Body of pancreas (tissue), 4 donors: ENCODE measurements around the gene CLEC1B. TPM values are rescaled to one million over a fixed set of nuclear protein-coding genes. Genes with fewer than 3 reads are reported as not detected.

Experiments used
- ATAC-seq: fragments of 150-250 bp; one replicate; pipeline ENCODE4 v1.9.1; 2016
- DNase-seq, 4 donors: peaks; one replicate each; pipeline ENCODE4 v3.0.0-alpha.2; 2019
- H3K27ac ChIP-seq, 4 donors: fragments of 200-600 bp; sonication (generic); 1 replicate in 3 of 4; 2 replicates in 1 of 4; pipeline versions ENCODE4 v1.5.1 to v1.6.1; 2016 to 2019; ENCODE audit warnings: mild to moderate bottlenecking in 1 of 4, mixed read lengths in 1 of 4, moderate library complexity in 1 of 4
- H3K27me3 ChIP-seq, 2 donors: fragments of 200-600 bp; sonication (generic); one replicate each; pipeline ENCODE4 v1.6.0; 2016; ENCODE audit warnings: mild to moderate bottlenecking in 1 of 2
- H3K36me3 ChIP-seq, 2 donors: fragments of 200-600 bp; sonication (generic); replicated peaks in 1 of 2; 2 replicates each; pipeline ENCODE4 v1.5.1; 2016; ENCODE audit warnings: low read depth in 2 of 2; ENCODE audit not compliant: insufficient read depth in 1 of 2
- H3K4me1 ChIP-seq: fragments of 200-600 bp; sonication (generic); one replicate; pipeline ENCODE4 v1.6.0; 2016
- H3K4me3 ChIP-seq, 2 donors: fragments of 200-600 bp; sonication (generic); 1 replicate in 1 of 2; 2 replicates in 1 of 2; pipeline ENCODE4 v1.5.1; 2016 to 2019
- H3K9me3 ChIP-seq, 3 donors: fragments of 200-600 bp; sonication (generic); 1 replicate in 2 of 3; 2 replicates in 1 of 3; pipeline ENCODE4 v1.5.1; 2016
- CTCF ChIP-seq, 7 experiments: fragments of 450-650 bp in 4 of 7; fragments of 200-600 bp in 3 of 7; sonication (generic) in 3 of 7; IDR thresholded peaks; one replicate each; pipeline ENCODE4 v1.5.1; 2016 to 2019; ENCODE audit warnings: antibody characterized with exemption in 7 of 7
- POLR2A ChIP-seq, 3 donors: fragments of 450-650 bp; IDR thresholded peaks; one replicate each; pipeline ENCODE4 v1.6.1; 2016; ENCODE audit warnings: antibody characterized with exemption in 3 of 3, mild to moderate bottlenecking in 2 of 3
- WGBS, 2 donors: methylation state at CpG; one replicate each; pipeline ENCODE4 v1.1.5; 2017; 5-methylcytosine and 5-hydroxymethylcytosine counted together
- intact Hi-C: fragments of 100-400 bp; cut with DNase I; formaldehyde crosslinking; loops from one replicate; pipeline ENCODE4 v1.15.1; 2023
- total RNA-seq, 2 donors: library from RNA; depleted of rRNA; stranded (reverse); fragments of >200 nt; gene quantifications; one replicate each; pipeline ENCODE4 v1.1.0, GENCODE V29; 2016

Gene CLEC1B
- total RNA-seq = not detected

DNA sequence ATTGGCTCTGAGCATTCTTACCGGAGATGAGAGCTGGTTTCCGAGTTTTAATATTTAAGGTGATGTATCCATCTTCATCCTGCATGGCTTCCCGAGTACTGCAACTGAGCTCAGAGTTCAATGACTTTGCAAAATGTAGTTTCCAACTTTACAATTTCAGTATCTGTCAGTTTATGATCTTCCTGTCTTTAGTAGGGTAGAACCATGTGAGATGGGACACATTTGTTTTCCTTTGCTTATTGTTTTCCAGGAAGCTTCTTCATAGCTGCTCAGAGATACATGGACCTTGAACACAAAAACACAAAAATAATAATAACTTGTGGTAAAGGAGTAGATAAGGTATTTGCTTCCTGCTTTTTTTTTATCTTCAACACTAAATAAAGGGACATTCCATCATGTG, at the start of gene CLEC1B:
Gene CLEC1B, minus strand, starts transcription at position 106 of the 400 bp plus-strand sequence. Its CDS starts 21 bp downstream, at position 85.
- Histone ChIP-seq H3K27me3 (no peaks in the 10 kb centered on the region), H3K4me3 (no peak within 1 kb of the TSS), H3K27ac (no peak within 1 kb of the TSS), H3K4me1 (no peaks in the 10 kb centered on the region), H3K36me3 (no peaks in the 10 kb centered on the region), H3K9me3 (no peaks in the 10 kb centered on the region)
- no peak for ATAC-seq
- WGBS, 2 donors = 69 to 80% methylated on average over 3 of the region's 3 CpGs
- TF ChIP-seq POLR2A (IDR thresholded peaks at IDR 0.05) (no peak), CTCF (IDR thresholded peaks at IDR 0.05) (no peak)
- DNase-seq = no peak
- intact Hi-C loops = no loop called here

DNA sequence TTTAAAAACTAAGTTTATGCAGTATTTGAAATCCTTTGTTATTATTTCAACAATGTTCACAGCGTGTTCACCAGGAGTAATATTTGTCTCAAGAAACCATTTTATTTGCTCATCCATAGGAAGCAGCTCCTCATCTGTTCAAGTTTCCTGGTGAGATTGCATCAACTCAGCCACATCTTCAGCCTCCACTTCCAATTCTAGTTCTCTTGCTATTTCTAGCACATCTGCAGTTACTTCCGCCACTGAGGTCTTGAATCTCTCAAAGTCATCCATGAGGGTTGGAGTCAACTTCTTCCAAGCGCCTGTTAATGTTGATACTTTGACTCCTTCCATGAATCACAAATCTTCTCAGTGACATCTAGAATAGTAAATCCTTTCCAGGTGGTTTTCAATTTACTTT, 49.6 kb upstream of the CLEC1B start:
- no peaks in the 10 kb centered on the region for H3K36me3 ChIP-seq
- DNase-seq (no peak), ATAC-seq (no peak)
- H3K4me1 ChIP-seq = no peaks in the 10 kb centered on the region
- no peak overlapping the region for H3K27ac ChIP-seq
- intact Hi-C loops = no loop called here
- H3K4me3 ChIP-seq = no peak overlapping the region
- WGBS, 2 donors = 30 to 61% methylated on average over 3 of the region's 3 CpGs
- no peaks in the 10 kb centered on the region for H3K27me3 ChIP-seq
- H3K9me3 ChIP-seq = no peaks in the 10 kb centered on the region
- TF ChIP-seq POLR2A (IDR thresholded peaks at IDR 0.05) (no peak), CTCF (IDR thresholded peaks at IDR 0.05) (no peak)

DNA sequence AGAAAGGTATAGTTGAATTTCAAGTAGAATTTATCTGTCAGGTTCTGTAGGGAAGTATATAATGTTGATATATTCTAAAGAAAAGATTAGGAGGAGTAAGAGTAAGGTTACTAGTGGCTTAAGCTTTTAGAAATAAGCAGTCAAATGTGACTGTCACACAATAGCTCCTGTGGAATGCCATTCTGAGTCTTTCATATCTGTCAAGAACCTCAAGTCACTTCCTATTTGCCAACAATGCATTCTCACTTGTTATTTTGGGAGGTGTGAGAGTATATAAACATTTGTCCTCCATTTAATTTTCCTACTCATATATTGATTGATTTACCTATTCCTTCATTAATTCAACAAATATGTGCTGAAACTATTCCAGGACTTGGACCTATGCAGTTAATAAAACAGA, 43.2 kb upstream of the CLEC1B start:
- Histone ChIP-seq H3K27me3 (no peaks in the 10 kb centered on the region), H3K4me1 (no peaks in the 10 kb centered on the region), H3K4me3 (no peak overlapping the region), H3K27ac (no peak overlapping the region), H3K9me3 (no peaks in the 10 kb centered on the region), H3K36me3 (no peaks in the 10 kb centered on the region)
- no peak for ATAC-seq
- intact Hi-C loops = no loop called here
- no peak for DNase-seq
- TF ChIP-seq POLR2A (IDR thresholded peaks at IDR 0.05) (no peak), CTCF (IDR thresholded peaks at IDR 0.05) (no peak)

- H3K9me3 ChIP-seq = no peaks in the 10 kb centered on the region
- no peaks in the 10 kb centered on the region for H3K27me3 ChIP-seq
- DNase-seq (no peak), ATAC-seq (no peak)
- H3K4me1 ChIP-seq = no peaks in the 10 kb centered on the region
- no peak overlapping the region for H3K27ac ChIP-seq
- 42% methylated on average over 1 of the region's 1 CpG for WGBS, 2 donors
- intact Hi-C loops = no loop called here
- H3K4me3 ChIP-seq = no peak overlapping the region
- H3K36me3 ChIP-seq = no peaks in the 10 kb centered on the region
- TF ChIP-seq POLR2A (IDR thresholded peaks at IDR 0.05) (no peak), CTCF (IDR thresholded peaks at IDR 0.05) (peak in 4 of 7 experiments; percentile 14 to 51 (median 28))
Measured at GRCh38 chr12:10033783-10034545, 35.0 kb upstream of the CLEC1B start.

GRCh38 chr12:10031771-10032175, 32.9 kb upstream of the CLEC1B start:
- 62 to 63% methylated on average over 5 of the region's 5 CpGs for WGBS, 2 donors
- ATAC-seq = no peak
- H3K27ac ChIP-seq = no peak overlapping the region

More at GRCh38 chr12:10031771-10032175, 32.9 kb upstream of the CLEC1B start:
- H3K9me3 ChIP-seq = no peaks in the 10 kb centered on the region
- H3K27me3 ChIP-seq = no peaks in the 10 kb centered on the region
- no peak for TF ChIP-seq CTCF (IDR thresholded peaks at IDR 0.05)
- no peak for TF ChIP-seq POLR2A (IDR thresholded peaks at IDR 0.05)
- intact Hi-C loops = no loop called here
- no peaks in the 10 kb centered on the region for H3K4me1 ChIP-seq
- no peak for DNase-seq
- no peaks in the 10 kb centered on the region for H3K36me3 ChIP-seq
- no peak overlapping the region for H3K4me3 ChIP-seq
